HG02852 (cell line): ENCODE data around the gene UQCC2.

Experiments used
- ATAC-seq: cut with Tn5 transposase; IDR thresholded peaks from one replicate; pipeline ENCODE4 v1.9.1; 2021; ENCODE audit warnings: mild to moderate bottlenecking, moderate library complexity; ENCODE audit not compliant: unreplicated experiment

The UQCC2 gene

GRCh38 chr6:33677689-33678088 is 33.8 kb downstream of the UQCC2 start:
- no peak for ATAC-seq

DNA sequence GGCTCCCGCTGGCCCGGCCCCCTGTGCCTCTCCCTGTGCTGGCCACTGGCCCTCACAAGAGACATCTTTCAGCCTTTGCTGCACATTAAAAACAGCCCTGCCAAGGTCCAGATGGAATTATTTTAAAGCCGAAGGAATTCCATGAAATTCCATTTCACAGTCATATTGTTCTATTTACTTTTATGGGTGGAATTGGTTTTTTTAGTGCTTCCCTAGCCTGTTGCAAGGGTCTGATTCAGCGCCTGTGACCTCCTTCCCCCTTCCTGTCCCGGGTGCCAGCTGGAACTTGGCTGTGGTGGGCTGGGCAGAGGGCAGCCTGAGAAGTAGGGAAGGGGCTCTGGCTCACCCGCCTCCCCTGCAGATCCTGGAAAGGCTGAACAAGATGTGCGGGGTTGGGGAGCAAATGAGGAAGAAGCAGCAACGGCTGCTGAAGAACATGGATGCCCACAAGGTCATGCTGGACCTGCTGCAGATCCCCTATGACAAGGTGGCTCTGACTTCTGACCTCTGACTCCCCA is 34.3 kb downstream of the UQCC2 start:
- no peak for ATAC-seq

DNA sequence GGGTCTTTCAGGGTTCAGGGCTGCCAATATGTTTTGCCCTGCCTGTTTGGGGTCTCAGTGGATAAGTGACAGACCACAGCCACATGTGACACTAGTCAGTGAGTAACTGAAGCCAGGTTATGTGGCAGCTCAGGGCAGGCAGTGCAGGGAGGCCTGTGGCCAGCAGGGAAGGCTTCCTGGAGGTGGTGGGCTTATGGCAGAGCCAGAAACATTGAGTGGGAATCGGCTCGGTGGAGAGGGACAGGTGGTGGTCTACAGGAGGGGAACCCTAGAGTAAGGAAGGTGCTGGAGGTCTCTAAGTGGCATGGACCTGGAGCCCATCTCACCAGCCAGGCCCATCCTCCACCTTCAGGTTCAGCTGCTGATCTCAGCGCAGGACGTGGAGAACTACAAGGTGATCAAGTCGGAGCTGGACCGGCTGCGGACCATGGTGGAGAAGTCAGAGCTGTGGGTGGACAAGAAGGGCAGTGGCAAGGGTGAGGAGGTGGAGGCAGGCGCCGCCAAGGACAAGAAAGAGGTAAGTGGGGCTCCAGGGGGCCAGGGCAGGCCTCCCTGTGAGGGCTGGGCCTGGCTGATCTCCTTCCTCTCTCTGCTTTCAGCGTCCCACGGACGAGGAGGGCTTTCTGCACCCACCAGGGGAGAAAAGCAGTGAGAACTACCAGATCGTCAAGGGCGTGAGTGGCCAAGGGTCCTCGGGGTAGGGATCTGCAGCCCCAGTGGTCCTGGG is 34.9 kb downstream of the UQCC2 start:
- no peak for ATAC-seq

- ATAC-seq, result no peak
Observed at GRCh38 chr6:33675968-33676367, 35.5 kb downstream of the UQCC2 start.

- no peak for ATAC-seq
Observed at GRCh38 chr6:33673851-33674250, 37.6 kb downstream of the UQCC2 start.

GRCh38 chr6:33672808-33673207 is 38.7 kb downstream of the UQCC2 start:
- no peak for ATAC-seq

DNA sequence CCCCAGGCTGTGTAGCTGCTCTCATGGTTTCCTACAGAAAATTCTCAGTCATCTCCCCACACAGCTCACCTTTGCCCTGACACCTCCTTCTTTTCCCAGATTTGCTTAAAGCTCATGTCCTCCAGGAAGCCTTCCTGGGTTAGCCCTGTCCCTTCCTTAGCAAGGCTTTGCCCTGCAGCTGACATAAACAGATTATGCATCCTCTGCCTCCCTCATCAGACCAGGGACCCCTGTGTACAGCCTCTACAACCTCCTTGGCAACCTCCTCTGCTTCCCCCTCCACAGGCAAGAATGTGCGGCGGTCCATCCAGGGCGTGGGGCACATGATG is 39.8 kb downstream of the UQCC2 start:
- ATAC-seq, result no peak

DNA sequence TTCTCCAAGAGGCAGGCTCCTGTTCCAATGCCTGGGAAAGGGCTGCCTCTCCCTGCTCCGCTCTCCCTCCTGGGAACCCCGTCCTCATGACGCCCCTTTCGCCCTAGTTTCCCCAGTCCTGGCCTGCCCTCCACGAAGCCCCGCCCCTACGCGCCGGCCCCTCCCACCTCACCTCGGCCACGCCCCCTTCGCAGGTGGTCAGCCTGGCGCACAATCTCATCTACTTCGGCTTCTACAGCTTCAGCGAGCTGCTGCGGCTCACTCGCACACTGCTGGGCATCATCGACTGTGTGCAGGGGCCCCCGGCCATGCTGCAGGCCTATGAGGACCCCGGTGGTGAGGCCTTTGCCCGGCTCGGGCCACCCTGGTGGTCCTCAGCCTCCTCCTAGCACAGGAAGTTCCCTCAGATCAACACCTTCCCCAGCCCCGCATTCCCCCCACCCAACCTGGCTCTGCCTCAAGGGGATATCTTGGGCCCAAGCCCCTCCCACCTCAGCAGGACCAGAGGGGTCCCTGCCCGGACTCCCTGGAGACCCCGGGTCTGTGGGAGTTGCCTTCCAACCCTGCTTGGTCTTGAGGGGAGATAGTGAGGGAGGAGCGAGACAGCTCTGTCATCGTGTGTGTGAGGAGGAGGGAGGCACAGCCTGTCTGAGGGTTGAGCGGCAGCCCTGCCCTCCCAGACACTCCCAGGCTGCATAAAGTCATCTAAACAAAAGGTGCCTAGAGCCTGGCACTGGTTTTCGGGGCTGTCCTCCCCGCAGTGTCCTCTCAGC is 40.3 kb downstream of the UQCC2 start:
- ATAC-seq, result no peak

GRCh38 chr6:33670086-33670660 is 41.3 kb downstream of the UQCC2 start:
- ATAC-seq, result no peak

GRCh38 chr6:33668914-33669313 is 42.6 kb downstream of the UQCC2 start:
- no peak for ATAC-seq

DNA sequence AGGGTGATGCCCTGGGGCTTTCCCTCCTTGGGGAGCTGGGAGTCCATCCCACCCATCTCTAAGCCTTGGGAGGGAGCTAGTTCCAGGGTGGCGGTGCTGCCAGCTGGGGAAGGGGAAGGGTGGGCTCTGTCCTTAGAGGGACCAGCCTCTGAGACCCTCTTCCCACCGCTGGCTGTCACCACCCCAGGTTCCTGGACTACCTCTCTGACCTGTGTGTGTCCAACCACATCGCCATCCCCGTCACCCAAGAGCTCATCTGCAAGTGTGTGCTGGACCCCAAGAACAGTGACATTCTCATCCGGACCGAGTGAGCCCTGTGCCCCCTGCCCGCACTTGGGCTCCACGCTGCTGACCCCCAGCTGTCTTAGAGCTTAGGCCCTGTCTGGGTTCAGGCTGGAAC is 43.2 kb downstream of the UQCC2 start:
- no peak for ATAC-seq

GRCh38 chr6:33667776-33668175 is 43.7 kb downstream of the UQCC2 start:
- no peak for ATAC-seq

DNA sequence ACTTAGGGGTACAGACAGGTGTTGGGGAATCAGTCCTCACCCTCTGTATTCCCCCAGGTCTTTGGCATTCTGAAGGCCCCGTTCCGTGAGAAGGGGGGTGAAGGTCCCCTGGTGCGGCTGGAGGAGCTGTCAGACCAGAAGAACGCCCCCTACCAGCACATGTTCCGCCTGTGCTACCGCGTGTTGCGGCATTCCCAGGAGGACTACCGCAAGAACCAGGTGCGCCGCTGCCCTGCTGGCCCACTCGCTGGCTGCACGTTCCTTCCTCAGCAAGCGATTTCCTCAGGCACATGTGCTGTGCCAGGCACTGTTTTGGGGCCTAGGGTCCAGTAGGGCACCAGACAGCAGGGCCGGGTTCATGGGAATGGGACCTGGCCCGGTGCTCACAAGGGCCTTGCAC is 44.4 kb downstream of the UQCC2 start:
- no peak for ATAC-seq

- ATAC-seq, result no peak
Observed at GRCh38 chr6:33665957-33666356, 45.5 kb downstream of the UQCC2 start.

- no peak for ATAC-seq
Observed at GRCh38 chr6:33664506-33665057, 46.9 kb downstream of the UQCC2 start.

DNA sequence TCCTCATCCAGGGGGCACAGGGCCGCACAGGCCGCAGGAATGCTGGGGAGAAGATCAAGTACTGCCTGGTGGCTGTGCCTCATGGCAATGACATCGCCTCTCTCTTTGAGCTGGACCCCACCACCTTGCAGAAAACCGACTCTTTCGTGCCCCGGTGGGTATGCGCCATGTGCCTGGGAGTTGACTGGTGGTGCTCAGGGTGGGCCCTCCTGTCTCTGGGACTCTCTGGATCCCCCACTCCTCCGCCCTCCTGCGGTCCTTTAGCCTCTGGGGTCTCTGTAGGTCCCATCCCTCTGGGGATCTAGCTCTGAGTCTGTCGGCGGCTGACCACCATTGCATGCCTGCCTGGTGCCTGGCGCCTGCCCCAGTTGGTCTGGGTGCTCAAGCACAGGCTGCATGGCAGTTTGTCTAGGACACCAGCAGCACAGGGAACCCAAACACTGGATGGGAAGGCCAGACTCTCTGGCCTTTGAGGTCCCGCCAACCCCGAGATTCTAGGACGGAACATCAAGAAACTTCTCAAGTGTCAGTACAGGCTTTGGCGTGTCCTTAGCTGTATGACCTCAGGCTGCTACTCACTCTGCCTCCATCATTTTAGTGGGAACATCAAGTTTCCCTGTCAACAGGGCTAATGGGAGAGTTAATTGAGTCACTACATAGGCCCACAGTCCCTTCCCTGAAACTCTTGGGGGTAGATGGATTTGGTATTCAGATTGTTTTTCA is 47.6 kb downstream of the UQCC2 start:
- no peak for ATAC-seq

- no peak for ATAC-seq
Observed at GRCh38 chr6:33663028-33663427, 48.5 kb downstream of the UQCC2 start.

DNA sequence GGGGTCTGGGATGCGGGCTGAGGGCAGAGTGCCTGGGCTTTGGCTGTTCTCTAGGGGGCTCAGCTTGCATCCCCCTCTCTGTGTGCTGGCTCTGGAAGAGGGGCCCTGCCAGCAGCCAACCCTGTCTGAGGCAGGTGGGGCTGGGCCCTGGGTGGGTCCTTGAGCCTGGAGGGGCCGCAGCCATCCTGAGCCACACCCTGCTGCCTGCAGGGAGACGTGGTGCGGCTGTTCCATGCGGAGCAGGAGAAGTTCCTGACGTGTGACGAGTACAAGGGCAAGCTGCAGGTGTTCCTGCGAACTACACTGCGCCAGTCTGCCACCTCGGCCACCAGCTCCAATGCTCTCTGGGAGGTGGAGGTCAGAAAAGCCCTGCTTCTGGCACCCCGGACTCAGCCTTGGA is 49.2 kb downstream of the UQCC2 start:
- ATAC-seq, result no peak

DNA sequence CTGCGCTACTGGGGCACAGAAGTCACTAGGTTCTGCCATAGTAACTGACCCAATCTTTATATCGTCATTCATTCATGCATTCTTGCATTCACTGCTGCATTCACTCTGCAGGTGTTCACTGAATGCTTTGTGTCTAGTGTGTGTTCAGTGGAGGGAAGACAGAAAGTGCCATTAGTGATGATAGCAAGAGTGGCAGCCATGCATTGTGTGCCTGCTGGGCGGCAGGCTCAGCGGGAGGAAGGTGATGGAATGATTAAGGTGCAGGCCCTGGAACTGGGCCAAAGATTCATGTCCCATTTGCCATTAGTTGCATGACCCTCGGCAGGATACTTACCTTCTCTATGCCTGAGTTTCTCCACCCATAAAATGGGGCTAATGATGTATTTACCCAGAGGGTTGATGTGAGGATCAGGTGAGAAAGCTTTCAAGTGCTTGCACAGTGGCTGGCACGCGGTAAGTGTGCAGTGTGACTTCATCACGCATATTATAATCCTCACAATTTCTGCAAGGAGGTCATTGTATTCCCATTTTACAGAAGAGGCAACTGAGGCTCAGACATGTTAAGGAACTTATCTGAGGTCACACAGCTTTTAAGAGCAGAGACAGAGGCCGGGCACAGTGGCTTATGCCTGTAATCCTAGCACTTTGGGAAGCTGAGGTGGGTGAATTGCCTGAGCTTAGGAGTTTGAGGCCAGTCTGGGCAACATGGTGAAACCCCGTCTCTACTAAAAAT is 50.2 kb downstream of the UQCC2 start:
- ATAC-seq, result no peak

- ATAC-seq, result no peak
Observed at GRCh38 chr6:33659986-33660385, 51.5 kb downstream of the UQCC2 start.
